Muscle of arm (tissue), 12 donors: ENCODE measurements around the gene SYT5. TPM values are rescaled to one million over a fixed set of nuclear protein-coding genes. Genes with fewer than 3 reads are reported as not detected.
"Not testable (repeated sequence)": the region's sequence is repeated elsewhere in the genome, so short reads cannot be mapped to it uniquely, and the experiment has no call there.

Source experiments
- DNase-seq: peaks from one replicate; pipeline ENCODE4 v3.0.0-alpha.2; 2013
- polyA plus RNA-seq, 12 donors: library from polyadenylated mRNA; unstranded; fragments of 120-200 nt; gene quantifications; one replicate each; pipeline ENCODE4 v1.2.1, GENCODE V29; 2013; ENCODE audit not compliant: insufficient read length in 12 of 12

SYT5 gene
- polyA plus RNA-seq, 12 donors: 0.08 to 4.0 (median 0.29) TPM; not detected in 7

- no peak for DNase-seq
Observed at GRCh38 chr19:55208880-55209692, 29.0 kb upstream of the SYT5 start, which contains the start of gene PTPRH. TSS of gene PTPRH (minus strand) at chr19:55209501. CDS start at chr19:55209433, 68 bp downstream.

DNA sequence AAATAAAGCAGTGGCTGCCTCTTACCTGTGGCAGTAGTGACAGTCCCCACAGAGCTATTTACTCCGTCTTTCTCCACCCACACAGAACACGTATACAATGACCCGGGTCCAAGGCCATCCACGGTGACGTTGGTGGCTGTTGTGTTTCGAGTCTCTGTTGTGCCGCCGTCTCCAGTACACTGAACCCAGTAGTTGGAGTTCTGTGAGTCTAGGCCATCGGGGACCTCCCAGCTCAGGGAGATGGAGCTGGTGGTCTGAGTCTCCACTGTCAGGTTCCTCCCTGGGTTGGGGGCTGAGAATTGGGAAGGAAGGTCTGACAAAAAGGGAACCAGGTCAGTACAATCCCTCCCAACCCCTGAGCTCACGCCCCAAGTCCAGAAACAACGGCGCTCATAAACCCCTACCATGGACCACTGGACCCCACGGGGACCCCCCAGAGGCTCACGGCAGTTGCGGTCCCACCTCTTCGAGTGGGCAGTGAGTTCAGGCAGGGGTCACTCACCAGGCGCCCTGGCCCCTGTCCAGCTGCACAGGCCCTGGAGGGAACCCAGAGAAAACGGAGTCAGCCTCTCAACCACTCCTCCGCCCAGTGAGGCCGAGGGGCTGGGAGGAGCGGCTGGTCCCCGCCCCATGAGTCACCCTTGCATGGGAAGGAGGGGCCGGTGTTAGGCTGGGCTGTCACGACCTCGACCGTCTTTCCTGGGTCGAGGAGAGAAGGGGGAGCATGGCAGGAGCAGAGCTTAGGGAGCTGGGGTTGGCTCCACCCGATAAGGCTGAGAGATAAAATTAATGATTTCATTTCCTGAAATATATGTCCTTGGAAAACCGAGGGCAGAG is 26.8 kb upstream of the SYT5 start:
- DNase-seq: peak; percentile 28

DNA sequence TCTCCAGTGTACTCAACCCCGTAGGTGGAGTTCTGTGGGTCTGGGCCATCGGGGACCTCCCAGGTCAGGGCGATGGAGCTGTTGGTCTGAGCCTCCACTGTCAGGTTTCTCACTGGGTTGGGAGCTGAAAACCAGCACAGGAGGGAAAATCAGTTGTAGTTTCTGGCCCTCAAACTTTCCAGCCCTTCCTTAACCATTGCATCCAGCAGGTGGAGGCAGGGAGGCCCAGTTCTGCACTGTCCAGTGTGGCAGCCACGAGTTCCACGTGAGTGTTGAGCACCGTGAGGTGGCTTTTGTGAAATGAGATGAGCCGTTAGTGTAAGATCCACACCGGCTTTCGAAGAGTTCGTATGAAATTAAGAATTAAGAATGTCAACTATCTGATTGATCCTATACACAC is 22.1 kb upstream of the SYT5 start:
- not testable (repeated sequence) for DNase-seq

DNA sequence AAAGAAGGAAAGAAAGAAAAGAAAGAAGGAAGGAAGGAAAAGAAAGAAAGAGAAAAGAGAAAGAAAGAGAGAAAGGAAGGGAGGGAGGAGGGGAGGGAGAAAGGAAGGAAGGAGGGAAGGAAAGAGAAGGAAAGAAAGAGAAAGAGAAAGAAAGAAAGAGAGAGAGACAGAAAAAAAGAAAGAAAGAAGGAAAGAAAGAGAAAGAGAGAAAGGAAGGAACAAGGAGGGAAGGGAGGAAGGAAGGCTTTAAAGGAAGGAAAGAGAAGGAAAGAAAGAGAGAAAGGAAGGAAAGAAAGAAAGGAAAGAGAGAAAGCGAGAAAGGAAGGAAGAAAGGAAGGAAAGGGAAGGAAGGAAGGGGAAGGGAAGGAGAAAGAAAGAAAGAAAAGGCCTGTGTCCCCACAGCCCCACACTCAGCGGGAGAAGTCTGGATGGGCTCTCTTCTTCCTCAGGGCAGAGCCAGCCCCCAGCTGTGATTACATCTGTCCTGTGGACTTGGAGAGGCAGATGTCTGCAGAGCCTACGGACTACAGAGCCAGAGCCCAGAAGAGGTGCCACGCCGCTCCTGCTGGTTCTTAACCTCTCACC is 19.6 kb upstream of the SYT5 start:
- no peak for DNase-seq

DNA sequence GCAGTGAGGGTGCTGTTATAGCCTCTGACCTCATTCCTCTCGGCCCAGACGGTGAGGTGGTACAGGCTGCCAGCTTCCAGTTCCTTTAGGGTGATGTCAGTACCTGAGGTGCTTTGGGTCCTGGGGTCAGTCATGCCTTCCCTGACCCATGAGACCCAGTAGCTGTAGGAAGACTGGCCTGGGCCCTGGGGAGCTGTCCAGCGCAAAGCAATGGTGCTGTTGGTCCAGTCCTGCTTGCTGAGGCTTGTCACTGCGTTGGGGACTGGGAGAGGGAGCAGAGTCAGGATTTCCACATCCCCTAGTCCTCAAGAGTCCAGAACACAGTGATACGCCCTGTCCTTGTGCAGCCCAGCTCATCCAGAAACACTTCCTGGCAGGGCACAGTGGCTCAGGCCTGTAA is 18.6 kb upstream of the SYT5 start:
- no peak for DNase-seq

GRCh38 chr19:55197528-55197927 is 17.4 kb upstream of the SYT5 start:
- DNase-seq: no peak

DNA sequence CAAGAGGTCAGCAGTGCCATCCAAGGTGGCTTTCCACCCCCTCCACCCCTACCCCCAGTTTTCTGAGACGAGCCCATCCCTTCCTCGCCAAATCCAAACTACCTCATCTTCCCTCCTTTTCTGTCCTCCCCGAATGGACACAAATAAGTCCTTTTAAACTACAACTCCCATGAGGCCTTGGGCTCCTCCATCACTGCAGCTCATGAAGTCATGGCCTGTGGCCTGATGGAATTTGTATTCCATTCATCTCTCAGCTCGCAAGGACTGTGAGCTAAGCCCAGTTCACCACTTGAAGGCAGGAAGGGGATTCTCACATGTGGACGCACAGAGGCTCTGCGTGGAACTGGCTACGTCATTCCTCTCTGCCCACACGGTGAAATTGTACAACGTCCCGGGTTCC is 16.7 kb upstream of the SYT5 start:
- DNase-seq: no peak

- DNase-seq: no peak
Observed at GRCh38 chr19:55193481-55193880, 13.4 kb upstream of the SYT5 start.

- DNase-seq: no peak
Observed at GRCh38 chr19:55189403-55189835, 9.3 kb upstream of the SYT5 start.

GRCh38 chr19:55188625-55189024 is 8.5 kb upstream of the SYT5 start:
- no peak for DNase-seq

GRCh38 chr19:55186080-55186479 is 6.0 kb upstream of the SYT5 start:
- no peak for DNase-seq

DNA sequence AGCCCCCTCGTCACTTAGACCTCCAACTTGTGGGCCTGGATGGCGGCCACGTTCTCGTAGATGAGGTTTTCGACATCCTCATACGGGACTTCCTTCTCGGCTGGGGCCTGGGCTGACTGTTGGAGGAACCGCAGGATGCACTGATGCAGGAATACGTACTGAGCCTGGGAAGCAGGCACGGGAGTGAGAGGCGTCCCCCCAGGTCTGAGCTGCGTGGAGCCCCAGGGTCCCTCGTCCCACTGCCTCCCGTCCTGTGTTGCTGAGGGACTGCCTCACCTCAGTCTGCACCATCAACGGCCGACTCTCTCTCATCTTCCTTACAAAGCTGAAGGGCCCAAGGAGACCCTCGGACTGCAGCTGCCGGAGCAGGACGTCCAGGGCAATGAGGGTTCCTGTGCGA is 1.7 kb upstream of the SYT5 start:
- DNase-seq: no peak

DNA sequence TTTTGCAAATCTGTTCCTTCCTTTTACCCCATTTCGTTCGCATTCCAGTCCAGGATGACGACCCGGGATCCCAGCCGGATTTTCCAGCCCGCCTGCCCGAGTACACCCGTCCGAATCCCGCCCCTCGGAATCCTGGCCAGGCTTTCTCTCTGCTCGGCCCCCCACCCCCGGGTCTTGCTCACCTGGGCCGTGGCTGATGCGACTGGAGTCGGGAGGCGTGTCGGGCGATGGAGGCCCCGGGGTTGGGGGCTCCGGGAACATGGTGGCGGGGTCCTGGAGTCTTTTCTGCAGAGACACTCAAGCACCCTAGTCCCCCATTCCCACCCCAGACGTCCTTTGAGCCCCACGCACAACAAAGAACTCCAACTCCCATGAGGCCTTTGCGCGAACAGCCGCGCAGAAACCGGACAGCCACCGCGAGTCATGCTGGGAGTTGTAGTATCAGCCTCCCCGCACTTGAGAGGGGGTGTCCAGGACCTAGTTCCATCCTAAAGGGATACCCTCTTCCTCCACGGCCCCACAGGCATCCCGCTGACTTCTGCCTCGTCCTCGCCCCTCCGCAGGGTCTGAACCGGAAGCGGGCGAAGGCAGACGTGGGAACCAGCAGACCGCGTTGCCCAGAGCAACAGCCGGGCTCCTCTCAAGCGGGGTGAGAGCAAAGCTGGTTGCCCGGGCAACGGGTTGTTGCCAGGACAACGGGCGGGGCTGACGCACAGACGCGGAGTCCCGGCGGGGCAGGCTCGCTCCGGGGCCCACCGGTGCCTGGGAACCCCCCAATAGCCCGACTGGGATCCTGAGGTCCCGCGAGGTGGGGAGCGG is 1.1 kb downstream of the SYT5 start:
- DNase-seq: peak; percentile 43

DNA sequence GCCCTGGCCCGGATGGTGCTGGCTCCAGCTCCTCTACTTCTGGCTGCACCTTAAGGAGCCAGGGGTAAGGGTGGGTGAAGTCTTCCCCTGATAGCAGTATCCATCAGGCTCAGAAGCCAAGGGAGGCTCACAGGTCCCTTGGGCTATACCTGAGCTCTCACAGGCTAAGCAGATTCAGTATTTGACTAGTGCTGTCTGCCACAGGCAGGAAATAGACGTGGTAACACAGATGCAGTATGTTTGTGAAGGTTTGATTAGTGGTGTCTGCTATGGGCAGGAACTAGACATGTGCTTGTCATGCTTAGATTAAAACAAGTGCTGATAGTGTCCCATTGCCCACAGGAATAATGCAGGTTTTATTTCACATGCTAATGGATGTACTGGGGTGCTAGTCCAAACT is 4.0 kb downstream of the SYT5 start:
- no peak for DNase-seq

DNA sequence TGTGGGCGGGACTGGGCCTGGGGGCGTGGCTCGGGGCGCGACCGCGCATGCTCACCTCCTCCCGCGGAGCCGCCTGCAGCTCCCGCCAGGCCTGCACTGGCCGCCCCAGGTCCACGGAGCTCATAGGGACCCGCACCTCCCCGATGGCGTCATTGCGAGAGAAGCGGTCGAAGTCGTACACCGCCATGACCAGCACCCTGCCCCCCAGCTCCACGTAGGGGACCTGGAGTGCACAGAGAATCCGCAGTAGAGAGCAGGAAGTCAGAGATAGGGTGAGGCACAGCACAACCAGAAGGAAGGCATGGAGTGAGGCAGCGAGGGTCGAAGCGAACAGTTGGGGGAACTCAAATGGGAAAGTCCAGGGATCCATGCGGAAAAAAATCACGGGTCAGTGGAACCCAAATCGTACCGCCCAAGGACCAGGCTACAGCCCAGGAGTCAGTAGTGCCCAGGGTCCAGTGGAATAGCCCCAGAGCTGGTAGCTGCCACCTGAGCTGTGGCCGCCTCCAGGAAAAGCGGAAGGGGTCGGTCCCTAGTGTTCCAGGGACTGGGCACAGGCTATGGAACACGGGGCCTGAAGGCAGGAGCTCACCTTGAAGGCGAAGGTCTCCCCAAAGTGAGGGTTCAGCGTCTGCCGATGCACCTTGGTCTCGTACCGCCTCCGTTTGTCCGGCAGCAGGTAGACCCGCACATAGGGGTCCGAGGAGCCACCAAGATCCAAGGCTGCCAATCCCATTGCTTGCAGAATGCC is 4.8 kb downstream of the SYT5 start:
- DNase-seq: no peak

- DNase-seq: no peak
Observed at GRCh38 chr19:55174425-55175116, 5.5 kb downstream of the SYT5 start.

DNA sequence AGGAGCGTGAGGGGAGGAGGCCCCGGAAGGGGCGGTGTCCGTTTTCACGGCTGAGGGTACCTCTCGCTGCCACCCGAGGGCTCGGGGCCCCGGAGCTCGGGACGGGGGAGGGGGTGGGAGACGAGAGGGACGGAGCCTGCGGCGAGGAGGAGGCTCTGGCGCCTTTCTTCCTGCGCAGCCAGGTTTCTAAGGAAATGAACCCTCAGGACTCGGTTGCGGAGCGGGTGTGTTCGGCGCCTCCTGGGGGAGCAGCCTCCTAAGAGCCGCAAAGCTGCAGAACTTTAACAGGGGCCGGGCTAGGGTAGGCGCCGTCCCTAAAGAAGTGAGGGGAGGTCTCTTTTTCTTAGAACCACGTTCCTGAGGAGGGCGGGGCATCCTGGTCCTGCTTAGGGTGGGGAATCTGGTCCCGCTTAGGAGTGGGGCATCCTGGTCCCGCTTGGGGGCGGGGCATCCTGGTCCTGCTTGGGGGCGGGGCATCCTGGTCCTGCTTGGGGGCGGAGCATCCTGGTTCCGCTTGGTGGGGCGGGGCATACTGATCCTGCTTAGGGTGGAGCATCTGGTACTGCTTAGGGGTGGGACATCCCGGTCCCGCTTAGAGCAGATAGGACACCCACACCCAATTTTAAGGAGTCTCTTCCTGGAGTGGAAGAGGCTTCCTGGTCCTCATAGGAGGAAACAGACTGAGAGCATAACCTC is 6.2 kb downstream of the SYT5 start:
- DNase-seq: no peak

DNA sequence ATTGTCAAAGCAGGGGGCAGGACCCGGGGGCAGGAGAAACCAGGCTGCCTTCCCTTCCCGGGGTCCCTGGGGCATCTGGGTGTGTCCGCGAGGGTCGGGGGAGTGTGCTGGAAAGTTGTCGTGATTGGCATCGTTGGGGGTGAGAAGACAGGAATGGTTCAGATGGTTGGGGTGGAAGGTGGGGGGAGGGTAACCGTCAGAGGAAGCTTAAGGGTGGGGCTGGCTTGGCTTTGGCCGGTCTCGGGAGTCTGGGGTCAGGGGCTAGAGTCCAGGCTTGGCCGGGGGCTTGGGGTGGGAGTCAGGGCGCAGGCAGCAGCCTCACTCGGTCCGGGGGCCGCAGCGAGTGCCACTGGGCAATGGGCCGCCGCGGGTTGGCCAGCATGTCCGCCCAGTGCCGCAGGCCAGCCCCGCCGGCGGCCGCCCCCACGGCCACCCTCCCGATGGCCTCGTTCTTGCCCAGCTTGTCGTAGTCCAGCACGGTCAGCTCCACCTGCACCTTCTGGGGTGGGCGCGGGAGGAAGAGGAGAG is 6.8 kb downstream of the SYT5 start:
- DNase-seq: no peak

- DNase-seq: no peak
Observed at GRCh38 chr19:55172741-55173140, 7.3 kb downstream of the SYT5 start.
